ENCODE measurements around the gene E2F8.

The E2F8 gene

DNA sequence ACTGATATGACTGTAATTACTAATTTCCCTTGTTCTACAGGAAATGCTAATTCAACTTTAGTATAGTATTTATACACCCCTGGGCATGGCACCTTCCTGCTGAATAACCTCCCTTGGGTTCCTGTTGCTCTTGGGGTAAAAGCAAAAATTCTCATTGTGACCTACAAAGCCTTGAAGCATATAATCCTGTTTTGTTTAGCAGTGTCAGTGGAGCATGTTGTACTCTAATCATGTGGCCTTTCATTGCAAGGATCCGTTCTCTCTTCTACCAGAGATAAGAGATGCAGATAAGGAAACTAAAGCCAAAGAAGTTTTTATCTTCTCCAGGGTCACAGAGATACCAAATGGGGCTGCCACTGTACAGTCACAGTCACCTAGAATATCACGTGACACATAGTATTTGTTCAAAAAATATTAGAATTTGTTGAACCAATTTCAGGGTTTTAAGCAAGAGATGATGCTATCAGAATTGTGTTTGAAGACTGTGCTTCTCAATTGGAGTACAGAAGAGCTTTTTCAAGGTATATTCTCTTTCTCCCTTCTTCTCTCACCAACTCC is 64.0 kb downstream of the E2F8 start:
- TF ChIP-seq FOXP2 (optimal IDR thresholded peaks at IDR 0.05; ENCODE audit: borderline replicate concordance, extremely low read depth, extremely low read length, insufficient read depth) (no peak), POLR2AphosphoS5 (IDR thresholded peaks at IDR 0.05; ENCODE audit: low read depth, low read length) (no peak), TAF1 (IDR thresholded peaks at IDR 0.05; ENCODE audit: borderline replicate concordance, insufficient read depth, low read length) (no peak), SIN3A (IDR thresholded peaks at IDR 0.05; ENCODE audit: borderline replicate concordance, insufficient read depth, low read length) (no peak)
- TF ChIP-seq, protein P1, sequence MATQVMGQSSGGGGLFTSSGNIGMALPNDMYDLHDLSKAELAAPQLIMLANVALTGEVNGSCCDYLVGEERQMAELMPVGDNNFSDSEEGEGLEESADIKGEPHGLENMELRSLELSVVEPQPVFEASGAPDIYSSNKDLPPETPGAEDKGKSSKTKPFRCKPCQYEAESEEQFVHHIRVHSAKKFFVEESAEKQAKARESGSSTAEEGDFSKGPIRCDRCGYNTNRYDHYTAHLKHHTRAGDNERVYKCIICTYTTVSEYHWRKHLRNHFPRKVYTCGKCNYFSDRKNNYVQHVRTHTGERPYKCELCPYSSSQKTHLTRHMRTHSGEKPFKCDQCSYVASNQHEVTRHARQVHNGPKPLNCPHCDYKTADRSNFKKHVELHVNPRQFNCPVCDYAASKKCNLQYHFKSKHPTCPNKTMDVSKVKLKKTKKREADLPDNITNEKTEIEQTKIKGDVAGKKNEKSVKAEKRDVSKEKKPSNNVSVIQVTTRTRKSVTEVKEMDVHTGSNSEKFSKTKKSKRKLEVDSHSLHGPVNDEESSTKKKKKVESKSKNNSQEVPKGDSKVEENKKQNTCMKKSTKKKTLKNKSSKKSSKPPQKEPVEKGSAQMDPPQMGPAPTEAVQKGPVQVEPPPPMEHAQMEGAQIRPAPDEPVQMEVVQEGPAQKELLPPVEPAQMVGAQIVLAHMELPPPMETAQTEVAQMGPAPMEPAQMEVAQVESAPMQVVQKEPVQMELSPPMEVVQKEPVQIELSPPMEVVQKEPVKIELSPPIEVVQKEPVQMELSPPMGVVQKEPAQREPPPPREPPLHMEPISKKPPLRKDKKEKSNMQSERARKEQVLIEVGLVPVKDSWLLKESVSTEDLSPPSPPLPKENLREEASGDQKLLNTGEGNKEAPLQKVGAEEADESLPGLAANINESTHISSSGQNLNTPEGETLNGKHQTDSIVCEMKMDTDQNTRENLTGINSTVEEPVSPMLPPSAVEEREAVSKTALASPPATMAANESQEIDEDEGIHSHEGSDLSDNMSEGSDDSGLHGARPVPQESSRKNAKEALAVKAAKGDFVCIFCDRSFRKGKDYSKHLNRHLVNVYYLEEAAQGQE (IDR thresholded peaks at IDR 0.05; ENCODE audit: insufficient read depth in 1 of 2, low read depth in 2 of 2, low read length in 2 of 2), result no peak

All from PFSK-1 (cell line).